Measurements from ENCODE around the gene MAEA. TPM values are rescaled to one million over a fixed set of nuclear protein-coding genes. Genes with fewer than 3 reads are reported as not detected.

Gene MAEA
- total RNA-seq, 1 donor: 70.6 TPM

- TF ChIP-seq, protein P1, sequence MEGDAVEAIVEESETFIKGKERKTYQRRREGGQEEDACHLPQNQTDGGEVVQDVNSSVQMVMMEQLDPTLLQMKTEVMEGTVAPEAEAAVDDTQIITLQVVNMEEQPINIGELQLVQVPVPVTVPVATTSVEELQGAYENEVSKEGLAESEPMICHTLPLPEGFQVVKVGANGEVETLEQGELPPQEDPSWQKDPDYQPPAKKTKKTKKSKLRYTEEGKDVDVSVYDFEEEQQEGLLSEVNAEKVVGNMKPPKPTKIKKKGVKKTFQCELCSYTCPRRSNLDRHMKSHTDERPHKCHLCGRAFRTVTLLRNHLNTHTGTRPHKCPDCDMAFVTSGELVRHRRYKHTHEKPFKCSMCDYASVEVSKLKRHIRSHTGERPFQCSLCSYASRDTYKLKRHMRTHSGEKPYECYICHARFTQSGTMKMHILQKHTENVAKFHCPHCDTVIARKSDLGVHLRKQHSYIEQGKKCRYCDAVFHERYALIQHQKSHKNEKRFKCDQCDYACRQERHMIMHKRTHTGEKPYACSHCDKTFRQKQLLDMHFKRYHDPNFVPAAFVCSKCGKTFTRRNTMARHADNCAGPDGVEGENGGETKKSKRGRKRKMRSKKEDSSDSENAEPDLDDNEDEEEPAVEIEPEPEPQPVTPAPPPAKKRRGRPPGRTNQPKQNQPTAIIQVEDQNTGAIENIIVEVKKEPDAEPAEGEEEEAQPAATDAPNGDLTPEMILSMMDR (IDR thresholded peaks at IDR 0.05; ENCODE audit: extremely low read depth, low read depth, low read length): no peak
- Histone ChIP-seq H3K36me3 (ENCODE audit: insufficient read depth, low read length) (peaks cover 6% of the 10 kb centered on the region), H3K9me3 (ENCODE audit: low read depth, low read length) (peaks cover 2% of the 10 kb centered on the region), H3K27me3 (ENCODE audit: insufficient read depth, low read length) (no peaks in the 10 kb centered on the region), H4K20me1 (ENCODE audit: insufficient read depth, low read length) (peaks cover 3% of the 10 kb centered on the region), H2AFZ (ENCODE audit: low read length) (no peak overlapping the region), H3K4me1 (ENCODE audit: insufficient read depth, low read length) (no peaks in the 10 kb centered on the region), H3K27ac (ENCODE audit: low read depth, low read length) (no peak overlapping the region), H3K4me3 (ENCODE audit: insufficient read depth, low read length) (no peak overlapping the region), H3K4me2 (ENCODE audit: insufficient read depth, low read length) (no peak overlapping the region), H3K79me2 (ENCODE audit: insufficient read depth, low read length) (no peaks in the 10 kb centered on the region)
- peak; percentile 30 for DNase-seq (ENCODE audit: insufficient read length, low spot score, missing footprints)
Observed at GRCh38 chr4:1385373-1386340, 96.0 kb downstream of the MAEA start.

Other genes with a start within 250 kb of the MAEA start
- gene RNF212, start 176.3 kb upstream of the MAEA start, total RNA-seq: 7.1 and 7.6 TPM in 2 replicates
- gene SPON2, start 117.3 kb upstream of the MAEA start, total RNA-seq: 29.8 and 38.7 TPM in 2 replicates
- 246 and 262 TPM in 2 replicates for gene CTBP1, start 40.8 kb upstream of the MAEA start, total RNA-seq
- gene UVSSA, start 57.3 kb downstream of the MAEA start, total RNA-seq: 12.7 and 14.8 TPM in 2 replicates
- not detected in 2 replicates for gene NKX1-1, start 116.6 kb downstream of the MAEA start, total RNA-seq